Mesenchymal stem cell (in vitro differentiated cells and primary cell): Measurements from ENCODE around the gene HINT1.

Experiments
- DNase-seq: peaks from one replicate; pipeline ENCODE4 v3.0.0-alpha.2; 2013
- H2AFZ ChIP-seq: one replicate; pipeline ENCODE4 v1.6.1; 2013; ENCODE audit warnings: low read depth, mild to moderate bottlenecking, control low read depth, inconsistent platforms, low read length, moderate library complexity
- H2AK5ac ChIP-seq: 2 replicates; pipeline ENCODE4 v1.6.1; 2013; ENCODE audit warnings: low read length, moderate library complexity, mild to moderate bottlenecking, inconsistent platforms; ENCODE audit not compliant: severe bottlenecking
- H2BK120ac ChIP-seq: one replicate; pipeline ENCODE4 v1.6.1; 2013; ENCODE audit warnings: low read depth, mild to moderate bottlenecking, inconsistent platforms, low read length, moderate library complexity
- H2BK12ac ChIP-seq, 2 experiments: one replicate each; pipeline ENCODE4 v1.6.1; 2013; ENCODE audit warnings: inconsistent platforms in 2 of 2, low read length in 2 of 2, mild to moderate bottlenecking in 2 of 2, moderate library complexity in 2 of 2, control low read depth in 1 of 2
- H2BK15ac ChIP-seq: one replicate; pipeline ENCODE4 v1.6.1; 2013; ENCODE audit warnings: mild to moderate bottlenecking, low read depth, inconsistent platforms; ENCODE audit not compliant: poor library complexity, severe bottlenecking
- H2BK5ac ChIP-seq: 2 replicates; pipeline ENCODE4 v1.6.1; 2013; ENCODE audit warnings: low read depth, mild to moderate bottlenecking, low read length, control low read depth, inconsistent platforms; ENCODE audit not compliant: poor library complexity, severe bottlenecking
- H3K14ac ChIP-seq, 2 experiments: one replicate each; pipeline ENCODE4 v1.6.1; 2013; ENCODE audit warnings: inconsistent platforms in 2 of 2, low read length in 2 of 2, control low read depth in 1 of 2, mild to moderate bottlenecking in 1 of 2, moderate library complexity in 1 of 2
- H3K18ac ChIP-seq, 2 experiments: one replicate each; pipeline ENCODE4 v1.6.1; 2013; ENCODE audit warnings: inconsistent platforms in 2 of 2, low read length in 2 of 2, control low read depth in 1 of 2, low read depth in 1 of 2, mild to moderate bottlenecking in 1 of 2
- H3K23ac ChIP-seq, 2 experiments: one replicate each; pipeline ENCODE4 v1.6.1; 2013; ENCODE audit warnings: inconsistent platforms in 2 of 2, low read length in 2 of 2, mild to moderate bottlenecking in 2 of 2, moderate library complexity in 2 of 2, control low read depth in 1 of 2
- H3K27ac ChIP-seq: 2 replicates; pipeline ENCODE4 v1.5.1; 2013; ENCODE audit warnings: mild to moderate bottlenecking, moderate library complexity, low read length, control low read depth, inconsistent platforms; ENCODE audit not compliant: poor library complexity, severe bottlenecking
- H3K27me3 ChIP-seq, 2 experiments: 2 replicates each; pipeline versions ENCODE4 v1.6.1 to v1.7.0; 2013; ENCODE audit warnings: low read length in 2 of 2, mild to moderate bottlenecking in 2 of 2, moderate library complexity in 2 of 2, control low read depth in 1 of 2, inconsistent platforms in 1 of 2; ENCODE audit not compliant: control insufficient read depth in 1 of 2, insufficient read depth in 1 of 2
- H3K36me3 ChIP-seq, 2 experiments: 2 replicates each; pipeline versions ENCODE4 v1.6.1 to v1.7.0; 2013; ENCODE audit warnings: low read length in 2 of 2, control low read depth in 1 of 2, inconsistent platforms in 1 of 2, low read depth in 1 of 2, mild to moderate bottlenecking in 1 of 2; ENCODE audit not compliant: insufficient read depth in 2 of 2, control insufficient read depth in 1 of 2
- H3K4ac ChIP-seq, 2 experiments: one replicate each; pipeline ENCODE4 v1.6.1; 2013; ENCODE audit warnings: inconsistent platforms in 2 of 2, low read length in 2 of 2, mild to moderate bottlenecking in 2 of 2, moderate library complexity in 2 of 2, control low read depth in 1 of 2, low read depth in 1 of 2
- H3K4me1 ChIP-seq: 2 replicates; pipeline ENCODE4 v1.6.1; 2013; ENCODE audit warnings: low read depth, low read length, control low read depth; ENCODE audit not compliant: control insufficient read depth, insufficient read depth
- H3K4me2 ChIP-seq: 2 replicates; pipeline ENCODE4 v1.6.1; 2013; ENCODE audit warnings: low read length, mild to moderate bottlenecking, inconsistent platforms; ENCODE audit not compliant: poor library complexity, severe bottlenecking
- H3K4me3 ChIP-seq, 2 experiments: 2 replicates each; pipeline versions ENCODE4 v1.5.1 to v1.7.0; 2013; ENCODE audit warnings: low read length in 2 of 2, mild to moderate bottlenecking in 2 of 2, control low read depth in 1 of 2, low read depth in 1 of 2; ENCODE audit not compliant: insufficient read depth in 1 of 2
- H3K79me1 ChIP-seq: replicated peaks from 2 replicates; pipeline ENCODE4 v1.6.1; 2013; ENCODE audit warnings: mild to moderate bottlenecking, control low read depth, low read length, inconsistent platforms; ENCODE audit not compliant: poor library complexity, severe bottlenecking
- H3K9ac ChIP-seq: 2 replicates; pipeline ENCODE4 v1.7.0; 2013; ENCODE audit warnings: mild to moderate bottlenecking, low read length, moderate library complexity
- H3K9me3 ChIP-seq: 2 replicates; pipeline ENCODE4 v1.7.0; 2013; ENCODE audit warnings: mild to moderate bottlenecking, low read length; ENCODE audit not compliant: control insufficient read depth
- H4K8ac ChIP-seq: one replicate; pipeline ENCODE4 v1.6.1; 2013; ENCODE audit warnings: inconsistent platforms, mild to moderate bottlenecking, low read length, moderate library complexity
- H4K91ac ChIP-seq: one replicate; pipeline ENCODE4 v1.6.1; 2013; ENCODE audit warnings: mild to moderate bottlenecking, low read length, inconsistent platforms
- WGBS: methylation state at CpG from one replicate; pipeline ENCODE4 v1.1.7; 2013; ENCODE audit warnings: mixed read lengths; 5-methylcytosine and 5-hydroxymethylcytosine counted together

The HINT1 gene

DNA sequence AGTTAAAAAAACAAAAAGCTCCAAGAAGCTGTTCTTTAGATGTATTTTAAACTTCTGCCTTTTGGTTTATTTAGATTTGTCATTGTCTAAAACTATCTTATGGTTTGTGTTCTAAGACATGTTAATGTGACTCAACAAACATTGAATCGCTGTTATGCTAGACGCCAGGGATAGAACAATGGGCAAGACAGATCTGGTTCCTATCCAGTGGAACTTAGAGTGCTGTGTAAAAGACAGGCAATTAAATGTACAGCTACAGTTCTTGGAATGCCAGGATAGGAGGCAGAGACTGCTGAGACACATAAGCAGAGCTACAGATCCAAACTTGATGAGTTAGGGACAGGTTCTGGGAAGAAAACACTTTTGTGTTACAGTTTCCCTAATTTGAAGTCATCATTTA lies 28.1 kb upstream of the HINT1 start:
- H3K9me3 ChIP-seq, result no peaks in the 10 kb centered on the region
- no peaks in the 10 kb centered on the region for H3K4me1 ChIP-seq
- H2BK5ac ChIP-seq, result no peak overlapping the region
- H3K23ac ChIP-seq, result no peak overlapping the region
- no peaks in the 10 kb centered on the region for H3K27me3 ChIP-seq
- DNase-seq, result peak; percentile 24
- no peak overlapping the region for H3K14ac ChIP-seq
- no peak overlapping the region for H3K27ac ChIP-seq
- no peaks in the 10 kb centered on the region for H3K79me1 ChIP-seq
- no peak overlapping the region for H2AFZ ChIP-seq
- H2BK15ac ChIP-seq, result no peak overlapping the region
- WGBS, result 48% methylated on average over 2 of the region's 2 CpGs
- no peak overlapping the region for H2BK120ac ChIP-seq
- H3K36me3 ChIP-seq, result no peaks in the 10 kb centered on the region
- H3K9ac ChIP-seq, result no peak overlapping the region
- no peak overlapping the region for H3K18ac ChIP-seq
- H3K4me3 ChIP-seq, result no peak overlapping the region
- H2AK5ac ChIP-seq, result no peak overlapping the region
- no peak overlapping the region for H3K4me2 ChIP-seq
- no peak overlapping the region for H4K8ac ChIP-seq
- H3K4ac ChIP-seq, result no peak overlapping the region
- no peak overlapping the region for H2BK12ac ChIP-seq
- H4K91ac ChIP-seq, result no peak overlapping the region

DNA sequence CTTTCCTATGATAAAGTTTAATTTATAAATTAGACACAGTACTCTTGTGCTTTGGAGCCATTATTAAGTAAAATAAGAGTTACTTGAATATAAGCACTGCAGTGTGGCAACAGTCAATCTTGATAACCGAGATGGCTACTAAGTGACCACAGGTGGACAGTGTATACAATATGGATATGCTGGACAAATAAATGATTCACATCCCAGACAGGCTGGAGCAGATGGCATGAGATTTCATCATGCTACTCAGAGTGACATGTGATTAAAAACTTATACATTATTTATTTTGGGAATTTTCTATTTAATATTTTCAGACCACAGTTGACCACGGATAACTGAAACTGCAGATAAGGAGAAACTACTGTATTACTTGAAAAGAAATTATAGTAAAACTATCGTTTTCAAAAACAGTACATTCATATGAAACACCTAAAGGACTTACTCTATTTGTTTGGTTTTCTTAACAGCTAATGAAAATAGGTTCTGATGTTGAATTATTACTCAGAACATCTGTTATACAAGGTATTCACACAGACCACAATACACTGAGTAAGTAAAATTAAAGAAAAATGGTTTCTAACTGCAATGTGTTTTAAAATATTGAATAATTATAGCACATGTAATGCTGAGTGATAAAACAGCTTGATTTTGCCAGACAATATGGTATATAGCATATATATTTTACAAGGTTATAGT lies 21.7 kb upstream of the HINT1 start:
- H2AK5ac ChIP-seq, result no peak overlapping the region
- H3K18ac ChIP-seq, result no peak overlapping the region
- no peak overlapping the region for H2AFZ ChIP-seq
- peak; percentile 26 for DNase-seq
- H2BK5ac ChIP-seq, result no peak overlapping the region
- H3K79me1 ChIP-seq, result no peaks in the 10 kb centered on the region
- H3K9ac ChIP-seq, result no peak overlapping the region
- WGBS, result 86% methylated on average over 1 of the region's 3 CpGs
- H4K8ac ChIP-seq, result no peak overlapping the region
- H2BK15ac ChIP-seq, result no peak overlapping the region
- H2BK12ac ChIP-seq, result no peak overlapping the region
- no peak overlapping the region for H3K14ac ChIP-seq
- H3K4me3 ChIP-seq, result no peak overlapping the region
- H3K27me3 ChIP-seq, result no peaks in the 10 kb centered on the region
- no peak overlapping the region for H3K4ac ChIP-seq
- no peak overlapping the region for H2BK120ac ChIP-seq
- H4K91ac ChIP-seq, result no peak overlapping the region
- H3K27ac ChIP-seq, result no peak overlapping the region
- H3K23ac ChIP-seq, result no peak overlapping the region
- no peak overlapping the region for H3K4me2 ChIP-seq
- no peaks in the 10 kb centered on the region for H3K9me3 ChIP-seq
- H3K36me3 ChIP-seq, result peaks cover 0 to 7% of the 10 kb centered on the region in 2 experiments
- H3K4me1 ChIP-seq, result no peaks in the 10 kb centered on the region

DNA sequence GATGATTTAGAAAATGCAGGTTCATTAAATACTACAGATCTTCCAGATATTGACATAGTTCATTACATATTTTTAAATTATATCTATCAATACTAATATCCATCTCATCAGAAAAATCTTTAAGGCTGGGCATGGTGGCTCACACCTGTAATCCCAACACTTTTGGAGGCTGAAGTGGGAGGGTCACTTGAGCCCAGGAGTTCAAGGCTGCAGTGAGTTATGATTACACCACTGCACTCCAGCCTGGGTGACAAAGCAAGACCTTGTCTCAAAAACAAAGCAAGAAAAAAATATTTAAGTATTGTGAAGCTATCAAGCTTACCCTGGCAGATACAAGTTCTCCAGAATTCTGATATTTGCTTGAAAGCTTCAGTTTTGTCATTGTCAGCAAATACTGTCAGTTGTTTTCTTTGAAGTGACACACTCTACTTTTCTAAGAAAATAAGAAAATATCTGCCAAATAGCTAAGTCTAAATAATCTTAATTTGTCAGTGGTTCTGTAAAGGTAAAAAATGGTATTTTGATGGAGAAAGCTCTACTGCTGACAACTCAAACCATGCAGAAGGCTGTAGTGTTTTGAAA lies 20.6 kb upstream of the HINT1 start:
- no peak overlapping the region for H2BK12ac ChIP-seq
- no peak overlapping the region for H3K4ac ChIP-seq
- H2BK120ac ChIP-seq, result no peak overlapping the region
- no peak overlapping the region for H3K18ac ChIP-seq
- H3K14ac ChIP-seq, result no peak overlapping the region
- H3K36me3 ChIP-seq, result peaks cover 0 to 7% of the 10 kb centered on the region in 2 experiments
- H3K4me2 ChIP-seq, result no peak overlapping the region
- no peaks in the 10 kb centered on the region for H3K27me3 ChIP-seq
- no peak overlapping the region for H2BK5ac ChIP-seq
- no peak overlapping the region for H2AK5ac ChIP-seq
- H3K4me3 ChIP-seq, result no peak overlapping the region
- H4K91ac ChIP-seq, result no peak overlapping the region
- H3K9ac ChIP-seq, result no peak overlapping the region
- H3K23ac ChIP-seq, result no peak overlapping the region
- no peak overlapping the region for H4K8ac ChIP-seq
- H2AFZ ChIP-seq, result no peak overlapping the region
- H2BK15ac ChIP-seq, result no peak overlapping the region
- no peaks in the 10 kb centered on the region for H3K79me1 ChIP-seq
- DNase-seq, result no peak
- H3K27ac ChIP-seq, result no peak overlapping the region
- H3K9me3 ChIP-seq, result no peaks in the 10 kb centered on the region
- H3K4me1 ChIP-seq, result no peaks in the 10 kb centered on the region

DNA sequence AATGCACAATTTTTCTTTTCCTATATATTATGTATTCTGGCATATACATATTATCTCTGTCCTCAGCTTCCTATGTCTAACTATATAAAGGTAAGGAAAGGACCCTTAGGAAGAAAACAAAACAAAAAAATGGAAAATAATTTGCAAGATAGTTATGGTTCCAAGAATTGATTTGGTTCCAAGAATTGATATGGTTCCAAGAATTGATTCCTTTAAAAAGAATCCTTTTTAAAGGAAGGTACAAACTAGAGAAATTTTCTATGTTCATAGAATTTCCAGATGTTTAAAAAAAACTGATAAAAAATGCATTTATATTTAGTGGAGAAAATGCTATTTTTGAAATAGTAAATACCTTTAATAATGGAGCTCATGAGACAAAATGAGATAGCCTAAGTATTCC lies 17.8 kb upstream of the HINT1 start:
- Histone ChIP-seq H3K18ac (no peak overlapping the region), H4K91ac (no peak overlapping the region), H2BK120ac (no peak overlapping the region), H3K4ac (no peak overlapping the region), H3K79me1 (peaks cover 1% of the 10 kb centered on the region), H4K8ac (no peak overlapping the region), H2AK5ac (no peak overlapping the region), H3K27ac (no peak overlapping the region), H3K23ac (no peak overlapping the region), H2BK5ac (no peak overlapping the region), H3K4me1 (no peaks in the 10 kb centered on the region), H3K36me3 (peaks cover 0 to 7% of the 10 kb centered on the region in 2 experiments), H2BK15ac (no peak overlapping the region), H3K9me3 (no peaks in the 10 kb centered on the region), H2AFZ (no peak overlapping the region), H3K4me3 (no peak overlapping the region), H3K27me3 (no peaks in the 10 kb centered on the region), H3K14ac (no peak overlapping the region), H3K4me2 (no peak overlapping the region), H2BK12ac (no peak overlapping the region), H3K9ac (no peak overlapping the region)
- no peak for DNase-seq
